GM21390 (cell line): ENCODE data around the gene FBXO5.
"Not testable (repeated sequence)": the region's sequence is repeated elsewhere in the genome, so short reads cannot be mapped to it uniquely, and the experiment has no call there.

Source experiments
- ATAC-seq: cut with Tn5 transposase; IDR thresholded peaks from one replicate; pipeline ENCODE4 v1.9.1; 2021; ENCODE audit not compliant: unreplicated experiment

Gene FBXO5

GRCh38 chr6:152993847-152994246, 11.0 kb upstream of the FBXO5 start:
- ATAC-seq: no peak

GRCh38 chr6:152993431-152993830, 10.6 kb upstream of the FBXO5 start:
- no peak for ATAC-seq

- ATAC-seq: no peak
These were observed 4.1 kb upstream of the FBXO5 start for GRCh38 chr6:152986978-152987377.

- not testable (repeated sequence) for ATAC-seq
These were observed 2.5 kb upstream of the FBXO5 start for GRCh38 chr6:152985300-152985699.

- peak; percentile 35 for ATAC-seq
These were observed 1.7 kb upstream of the FBXO5 start for GRCh38 chr6:152984513-152984872.

- peak; percentile 23 for ATAC-seq
These were observed 1.0 kb upstream of the FBXO5 start for GRCh38 chr6:152983637-152984512.

- ATAC-seq: peak; percentile 2
These were observed 595 bp downstream of the FBXO5 start for GRCh38 chr6:152981989-152982903.

GRCh38 chr6:152981219-152981618, 1.6 kb downstream of the FBXO5 start:
- ATAC-seq: no peak

GRCh38 chr6:152980656-152981055, 2.2 kb downstream of the FBXO5 start:
- no peak for ATAC-seq

- ATAC-seq: no peak
These were observed 3.7 kb downstream of the FBXO5 start for GRCh38 chr6:152979116-152979515.

GRCh38 chr6:152978058-152978457, 4.8 kb downstream of the FBXO5 start:
- no peak for ATAC-seq

GRCh38 chr6:152977556-152977955, 5.3 kb downstream of the FBXO5 start:
- ATAC-seq: no peak

- ATAC-seq: no peak
These were observed 6.1 kb downstream of the FBXO5 start for GRCh38 chr6:152976749-152977148.

- peak; percentile 51 for ATAC-seq
These were observed 7.5 kb downstream of the FBXO5 start for GRCh38 chr6:152975204-152975915.

GRCh38 chr6:152973916-152974315, 8.9 kb downstream of the FBXO5 start:
- ATAC-seq: no peak

GRCh38 chr6:152969688-152970418, 13.0 kb downstream of the FBXO5 start:
- ATAC-seq: no peak

GRCh38 chr6:152966168-152966894, 16.5 kb downstream of the FBXO5 start:
- ATAC-seq: not testable (repeated sequence)

- no peak for ATAC-seq
These were observed 23.5 kb downstream of the FBXO5 start for GRCh38 chr6:152959333-152959732.

GRCh38 chr6:152957796-152958195, 25.0 kb downstream of the FBXO5 start:
- ATAC-seq: no peak

- ATAC-seq: no peak
These were observed 28.4 kb downstream of the FBXO5 start for GRCh38 chr6:152954443-152954842.
